Vagina (tissue), 2 donors: ENCODE data around the gene DLG2. TPM values are rescaled to one million over a fixed set of nuclear protein-coding genes. Genes with fewer than 3 reads are reported as not detected.
A peak's percentile ranks its signal among the peaks of the same experiment; 100 is the strongest.

Source experiments
- DNase-seq, 2 donors: peaks; one replicate each; pipeline ENCODE4 v3.0.0-alpha.2; 2017; ENCODE audit errors: extremely low spot score in 2 of 2
- H3K27ac ChIP-seq: fragments of 200-600 bp; sonication (generic); one replicate; pipeline ENCODE4 v1.5.1; 2019
- H3K27me3 ChIP-seq: fragments of 200-600 bp; sonication (generic); one replicate; pipeline ENCODE4 v1.5.1; 2019
- H3K36me3 ChIP-seq, 2 donors: fragments of 200-600 bp; sonication (generic); one replicate each; pipeline ENCODE4 v1.5.1; 2017 to 2019
- H3K4me1 ChIP-seq: fragments of 200-600 bp; sonication (generic); one replicate; pipeline ENCODE4 v1.5.1; 2019
- H3K4me3 ChIP-seq, 2 donors: fragments of 200-600 bp; sonication (generic); 1 replicate in 1 of 2; 2 replicates in 1 of 2; pipeline ENCODE4 v1.5.1; 2016 to 2019
- H3K9me3 ChIP-seq: fragments of 200-600 bp; sonication (generic); one replicate; pipeline ENCODE4 v1.5.1; 2019
- CTCF ChIP-seq, 3 experiments: fragments of 450-650 bp in 2 of 3; fragments of 200-600 bp in 1 of 3; sonication (generic) in 1 of 3; IDR thresholded peaks; one replicate each; pipeline ENCODE4 v1.5.1; 2017 to 2019; ENCODE audit warnings: antibody characterized with exemption in 3 of 3, mild to moderate bottlenecking in 2 of 3, moderate library complexity in 2 of 3
- POLR2A ChIP-seq, 2 donors: fragments of 450-650 bp; IDR thresholded peaks; one replicate each; pipeline ENCODE4 v1.6.1; 2017; ENCODE audit warnings: antibody characterized with exemption in 2 of 2, mild to moderate bottlenecking in 2 of 2, moderate library complexity in 2 of 2
- POLR2AphosphoS5 ChIP-seq, 2 donors: sonication (generic); formaldehyde crosslinking; IDR thresholded peaks; one replicate each; pipeline ENCODE4 v1.9.0; 2017; ENCODE audit warnings: antibody characterized with exemption in 2 of 2, mild to moderate bottlenecking in 2 of 2, low read depth in 1 of 2; ENCODE audit not compliant: insufficient read depth in 1 of 2
- intact Hi-C: fragments of 100-400 bp; cut with DNase I; formaldehyde crosslinking; loops from one replicate; pipeline ENCODE4 v1.15.1; 2023
- total RNA-seq: library from RNA; depleted of rRNA; stranded (reverse); fragments of >200 nt; gene quantifications from one replicate; pipeline ENCODE4 v1.2.3, GENCODE V29; 2016

The DLG2 gene
- total RNA-seq, 1 donor from 2014 or later, result 10.1 TPM

- Histone ChIP-seq H3K4me1 (no peaks in the 10 kb centered on the region), H3K4me3 (no peak overlapping the region), H3K9me3 (no peaks in the 10 kb centered on the region), H3K27ac (no peak overlapping the region), H3K27me3 (no peaks in the 10 kb centered on the region), H3K36me3 (no peaks in the 10 kb centered on the region)
- intact Hi-C loops, result no loop called here
- no peak for DNase-seq
- no peak for TF ChIP-seq CTCF (IDR thresholded peaks at IDR 0.05)
- no peak for TF ChIP-seq POLR2A (IDR thresholded peaks at IDR 0.05)
- TF ChIP-seq POLR2AphosphoS5 (IDR thresholded peaks at IDR 0.05; ENCODE audit: insufficient read depth in 1 of 2, low read depth in 1 of 2), result no peak
These were observed 1941.4 kb downstream of the DLG2 start for GRCh38 chr11:83685730-83686129.

GRCh38 chr11:83684071-83684470 lies 1943.1 kb downstream of the DLG2 start:
- TF ChIP-seq POLR2A (IDR thresholded peaks at IDR 0.05) (no peak), POLR2AphosphoS5 (IDR thresholded peaks at IDR 0.05; ENCODE audit: insufficient read depth in 1 of 2, low read depth in 1 of 2) (no peak)
- H3K4me1 ChIP-seq, result no peaks in the 10 kb centered on the region
- H3K36me3 ChIP-seq, result no peaks in the 10 kb centered on the region
- no peak overlapping the region for H3K4me3 ChIP-seq
- no peak for DNase-seq
- H3K9me3 ChIP-seq, result no peaks in the 10 kb centered on the region
- intact Hi-C loops, result no loop called here
- H3K27ac ChIP-seq, result no peak overlapping the region
- no peaks in the 10 kb centered on the region for H3K27me3 ChIP-seq

GRCh38 chr11:83682611-83682973 lies 1944.6 kb downstream of the DLG2 start:
- no peak for TF ChIP-seq POLR2AphosphoS5 (IDR thresholded peaks at IDR 0.05; ENCODE audit: insufficient read depth in 1 of 2, low read depth in 1 of 2)
- no peak for TF ChIP-seq CTCF (IDR thresholded peaks at IDR 0.05)
- no peak for TF ChIP-seq POLR2A (IDR thresholded peaks at IDR 0.05)
- Histone ChIP-seq H3K4me1 (no peaks in the 10 kb centered on the region), H3K27me3 (no peaks in the 10 kb centered on the region), H3K4me3 (no peak overlapping the region), H3K9me3 (no peaks in the 10 kb centered on the region), H3K36me3 (no peaks in the 10 kb centered on the region), H3K27ac (no peak overlapping the region)
- intact Hi-C loops, result no loop called here
- no peak for DNase-seq

- Histone ChIP-seq H3K36me3 (no peaks in the 10 kb centered on the region), H3K27ac (no peak overlapping the region), H3K4me1 (no peaks in the 10 kb centered on the region), H3K9me3 (no peaks in the 10 kb centered on the region), H3K4me3 (peak overlapping the region in 1 of 2 donors; percentile 29), H3K27me3 (no peaks in the 10 kb centered on the region)
- no peak for DNase-seq
- TF ChIP-seq POLR2AphosphoS5 (IDR thresholded peaks at IDR 0.05; ENCODE audit: insufficient read depth in 1 of 2, low read depth in 1 of 2), result no peak
- no peak for TF ChIP-seq CTCF (IDR thresholded peaks at IDR 0.05)
- TF ChIP-seq POLR2A (IDR thresholded peaks at IDR 0.05), result no peak
- intact Hi-C loops, result no loop called here
These were observed 1945.1 kb downstream of the DLG2 start for GRCh38 chr11:83681906-83682610.

- Histone ChIP-seq H3K4me1 (no peaks in the 10 kb centered on the region), H3K36me3 (no peaks in the 10 kb centered on the region), H3K9me3 (no peaks in the 10 kb centered on the region), H3K27ac (no peak overlapping the region), H3K27me3 (no peaks in the 10 kb centered on the region), H3K4me3 (peak overlapping the region in 1 of 2 donors; percentile 29)
- intact Hi-C loops, result no loop called here
- no peak for DNase-seq
- TF ChIP-seq POLR2AphosphoS5 (IDR thresholded peaks at IDR 0.05; ENCODE audit: insufficient read depth in 1 of 2, low read depth in 1 of 2), result no peak
- no peak for TF ChIP-seq POLR2A (IDR thresholded peaks at IDR 0.05)
- no peak for TF ChIP-seq CTCF (IDR thresholded peaks at IDR 0.05)
These were observed 1945.9 kb downstream of the DLG2 start for GRCh38 chr11:83681031-83681781.
